Progenitor cell of endocrine pancreas (in vitro differentiated cells): ENCODE results near the gene KRT84. TPM values are rescaled to one million over a fixed set of nuclear protein-coding genes. Genes with fewer than 3 reads are reported as not detected.

Experiments
- DNase-seq: peaks from one replicate; pipeline ENCODE4 v3.0.0; 2021; ENCODE audit warnings: low spot score; ENCODE audit not compliant: unreplicated experiment
- H3K27ac Mint-ChIP-seq: 2 replicates; pipeline ENCODE4 v1.8.0; 2021; ENCODE audit warnings: mild to moderate bottlenecking, moderate library complexity, mixed read lengths
- H3K27me3 Mint-ChIP-seq: 2 replicates; pipeline ENCODE4 v1.8.0; 2021; ENCODE audit warnings: mixed read lengths
- H3K36me3 Mint-ChIP-seq: 2 replicates; pipeline ENCODE4 v1.8.0; 2022; ENCODE audit warnings: mixed read lengths; ENCODE audit not compliant: insufficient read depth
- H3K4me1 Mint-ChIP-seq: 2 replicates; pipeline ENCODE4 v1.8.0; 2021; ENCODE audit warnings: low read depth, mixed read lengths
- H3K4me3 Mint-ChIP-seq: 2 replicates; pipeline ENCODE4 v1.8.0; 2021; ENCODE audit warnings: low read depth, mild to moderate bottlenecking, moderate library complexity, mixed read lengths
- H3K9me3 Mint-ChIP-seq: 2 replicates; pipeline ENCODE4 v1.8.0; 2021; ENCODE audit warnings: low read depth, mixed read lengths
- CTCF ChIP-seq: fragments of 200-600 bp; sonication (generic); IDR thresholded peaks from one replicate; pipeline ENCODE4 v1.5.0; 2021; ENCODE audit warnings: antibody characterized with exemption, mild to moderate bottlenecking; ENCODE audit not compliant: unreplicated experiment
- total RNA-seq: library from RNA; stranded (reverse); gene quantifications from 2 replicates; pipeline ENCODE4 v1.2.1, GENCODE V29; 2021

KRT84 gene
- total RNA-seq, 1 donor from 2014 or later, result not detected

GRCh38 chr12:52428121-52428520, 42.7 kb upstream of the KRT84 start:
- peaks cover 54% of the 10 kb centered on the region for H3K27me3 Mint-ChIP-seq
- no peak for TF ChIP-seq CTCF
- H3K4me1 Mint-ChIP-seq, result peaks cover 3% of the 10 kb centered on the region
- no peaks in the 10 kb centered on the region for H3K9me3 Mint-ChIP-seq
- no peak overlapping the region for H3K4me3 Mint-ChIP-seq
- no peaks in the 10 kb centered on the region for H3K36me3 Mint-ChIP-seq
- no peak overlapping the region for H3K27ac Mint-ChIP-seq
- DNase-seq, result no peak

- H3K27ac Mint-ChIP-seq, result no peak overlapping the region
- H3K27me3 Mint-ChIP-seq, result peaks cover 53% of the 10 kb centered on the region
- DNase-seq, result no peak
- H3K4me3 Mint-ChIP-seq, result no peak overlapping the region
- TF ChIP-seq CTCF, result no peak
- no peaks in the 10 kb centered on the region for H3K9me3 Mint-ChIP-seq
- no peaks in the 10 kb centered on the region for H3K36me3 Mint-ChIP-seq
- peaks cover 3% of the 10 kb centered on the region for H3K4me1 Mint-ChIP-seq
These were observed 41.6 kb upstream of the KRT84 start for GRCh38 chr12:52427083-52427482.

DNA sequence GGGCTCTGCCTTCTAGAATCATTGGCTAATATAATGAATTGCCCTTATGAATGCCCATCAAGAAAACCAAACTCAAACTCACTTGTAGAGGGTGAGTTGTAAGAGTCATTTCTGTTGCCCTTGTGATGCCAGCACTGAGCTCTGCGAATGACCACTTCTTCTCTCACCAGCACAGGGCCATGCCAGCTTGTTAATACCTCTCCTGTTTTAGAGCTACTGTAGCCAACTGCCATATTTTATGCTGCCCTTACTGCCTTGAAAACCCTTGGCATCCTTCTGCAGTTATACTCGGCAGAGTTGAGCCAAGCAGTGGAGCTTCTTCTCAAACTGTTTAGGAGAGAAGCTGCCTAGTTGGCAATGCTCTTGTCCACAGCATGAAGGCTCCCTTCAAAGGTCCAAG, 40.6 kb upstream of the KRT84 start:
- H3K27me3 Mint-ChIP-seq, result peaks cover 51% of the 10 kb centered on the region

GRCh38 chr12:52425466-52425865, 40.0 kb upstream of the KRT84 start:
- no peak overlapping the region for H3K4me3 Mint-ChIP-seq
- peaks cover 46% of the 10 kb centered on the region for H3K27me3 Mint-ChIP-seq
- H3K36me3 Mint-ChIP-seq, result no peaks in the 10 kb centered on the region
- H3K4me1 Mint-ChIP-seq, result peaks cover 3% of the 10 kb centered on the region
- TF ChIP-seq CTCF, result no peak
- DNase-seq, result no peak
- H3K9me3 Mint-ChIP-seq, result no peaks in the 10 kb centered on the region
- no peak overlapping the region for H3K27ac Mint-ChIP-seq

More for the DNA sequence above, 40.6 kb upstream of the KRT84 start:
- peaks cover 3% of the 10 kb centered on the region for H3K4me1 Mint-ChIP-seq
- DNase-seq, result no peak
- H3K4me3 Mint-ChIP-seq, result no peak overlapping the region
- no peaks in the 10 kb centered on the region for H3K36me3 Mint-ChIP-seq
- H3K9me3 Mint-ChIP-seq, result no peaks in the 10 kb centered on the region
- TF ChIP-seq CTCF, result no peak
- no peak overlapping the region for H3K27ac Mint-ChIP-seq

GRCh38 chr12:52423661-52424500, 38.4 kb upstream of the KRT84 start:
- Mint-ChIP-seq H3K36me3 (no peaks in the 10 kb centered on the region), H3K27me3 (peaks cover 40% of the 10 kb centered on the region), H3K9me3 (no peaks in the 10 kb centered on the region), H3K27ac (no peak overlapping the region), H3K4me1 (peaks cover 3% of the 10 kb centered on the region), H3K4me3 (no peak overlapping the region)
- DNase-seq, result no peak
- no peak for TF ChIP-seq CTCF
